ENCODE measurements around the gene CDIPT.

Gene CDIPT

GRCh38 chr16:29813644-29814562 lies 49.1 kb downstream of the CDIPT start:
- Histone ChIP-seq H3K36me3 (ENCODE audit: control insufficient read depth, insufficient read depth, low read length, severe bottlenecking) (peaks cover 15% of the 10 kb centered on the region), H3K27me3 (replicated peaks; ENCODE audit: control insufficient read depth, insufficient read depth, low read length) (no peaks in the 10 kb centered on the region), H3K9ac (ENCODE audit: low read length) (no peak overlapping the region), H3K9me3 (ENCODE audit: control insufficient read depth, low read length) (no peaks in the 10 kb centered on the region), H3K4me1 (ENCODE audit: control insufficient read depth, insufficient read depth, low read length) (peaks cover 25% of the 10 kb centered on the region), H3K4me3 (ENCODE audit: low read length) (no peak overlapping the region)
- no peak for DNase-seq (ENCODE audit: low read depth)

- H3K4me1 ChIP-seq (ENCODE audit: control insufficient read depth, insufficient read depth, low read length), result peaks cover 32% of the 10 kb centered on the region
Measured at GRCh38 chr16:29812754-29813643, 50.0 kb downstream of the CDIPT start.

GRCh38 chr16:29811896-29812665 lies 50.9 kb downstream of the CDIPT start, which contains the start of gene PRRT2:
Gene PRRT2, plus strand, starts transcription at chr16:29812193. Its CDS starts 862 bp downstream, at chr16:29813055.
- H3K4me3 ChIP-seq (ENCODE audit: low read length), result peak within 1 kb of the TSS; percentile 82
- peak; percentile 81 for DNase-seq (ENCODE audit: low read depth)
- peaks cover 31% of the 10 kb centered on the region for H3K4me1 ChIP-seq (ENCODE audit: control insufficient read depth, insufficient read depth, low read length)
- peaks cover 15% of the 10 kb centered on the region for H3K36me3 ChIP-seq (ENCODE audit: control insufficient read depth, insufficient read depth, low read length, severe bottlenecking)
- H3K9me3 ChIP-seq (ENCODE audit: control insufficient read depth, low read length), result no peaks in the 10 kb centered on the region
- H3K9ac ChIP-seq (ENCODE audit: low read length), result peak within 1 kb of the TSS; percentile 88
- H3K27me3 ChIP-seq (replicated peaks; ENCODE audit: control insufficient read depth, insufficient read depth, low read length), result no peaks in the 10 kb centered on the region

More at GRCh38 chr16:29812754-29813643, 50.0 kb downstream of the CDIPT start:
- Histone ChIP-seq H3K36me3 (ENCODE audit: control insufficient read depth, insufficient read depth, low read length, severe bottlenecking) (peaks cover 15% of the 10 kb centered on the region), H3K27me3 (replicated peaks; ENCODE audit: control insufficient read depth, insufficient read depth, low read length) (no peaks in the 10 kb centered on the region), H3K9ac (ENCODE audit: low read length) (peak overlapping the region; percentile 88), H3K4me3 (ENCODE audit: low read length) (peak overlapping the region; percentile 82), H3K9me3 (ENCODE audit: control insufficient read depth, low read length) (no peaks in the 10 kb centered on the region)
- no peak for DNase-seq (ENCODE audit: low read depth)

- H3K4me1 ChIP-seq (ENCODE audit: control insufficient read depth, insufficient read depth, low read length), result peaks cover 27% of the 10 kb centered on the region
- H3K9me3 ChIP-seq (ENCODE audit: control insufficient read depth, low read length), result no peaks in the 10 kb centered on the region
- no peaks in the 10 kb centered on the region for H3K27me3 ChIP-seq (replicated peaks; ENCODE audit: control insufficient read depth, insufficient read depth, low read length)
- DNase-seq (ENCODE audit: low read depth), result peak; percentile 98
- H3K9ac ChIP-seq (ENCODE audit: low read length), result peak overlapping the region; percentile 88
- peak overlapping the region; percentile 82 for H3K4me3 ChIP-seq (ENCODE audit: low read length)
- H3K36me3 ChIP-seq (ENCODE audit: control insufficient read depth, insufficient read depth, low read length, severe bottlenecking), result peaks cover 15% of the 10 kb centered on the region
Measured at GRCh38 chr16:29811170-29811895, 51.7 kb downstream of the CDIPT start.

GRCh38 chr16:29810699-29811169 lies 52.3 kb downstream of the CDIPT start:
- Histone ChIP-seq H3K4me3 (ENCODE audit: low read length) (peak overlapping the region; percentile 17), H3K4me1 (ENCODE audit: control insufficient read depth, insufficient read depth, low read length) (peaks cover 27% of the 10 kb centered on the region), H3K36me3 (ENCODE audit: control insufficient read depth, insufficient read depth, low read length, severe bottlenecking) (peaks cover 15% of the 10 kb centered on the region), H3K9me3 (ENCODE audit: control insufficient read depth, low read length) (no peaks in the 10 kb centered on the region), H3K27me3 (replicated peaks; ENCODE audit: control insufficient read depth, insufficient read depth, low read length) (no peaks in the 10 kb centered on the region), H3K9ac (ENCODE audit: low read length) (peak overlapping the region; percentile 59)
- DNase-seq (ENCODE audit: low read depth), result no peak

- peak overlapping the region; percentile 17 for H3K4me3 ChIP-seq (ENCODE audit: low read length)
- no peaks in the 10 kb centered on the region for H3K9me3 ChIP-seq (ENCODE audit: control insufficient read depth, low read length)
- no peak for DNase-seq (ENCODE audit: low read depth)
- peak overlapping the region; percentile 59 for H3K9ac ChIP-seq (ENCODE audit: low read length)
- peaks cover 24% of the 10 kb centered on the region for H3K4me1 ChIP-seq (ENCODE audit: control insufficient read depth, insufficient read depth, low read length)
- H3K36me3 ChIP-seq (ENCODE audit: control insufficient read depth, insufficient read depth, low read length, severe bottlenecking), result peaks cover 15% of the 10 kb centered on the region
- no peaks in the 10 kb centered on the region for H3K27me3 ChIP-seq (replicated peaks; ENCODE audit: control insufficient read depth, insufficient read depth, low read length)
Measured at GRCh38 chr16:29809850-29810698, 53.0 kb downstream of the CDIPT start.

- H3K9ac ChIP-seq (ENCODE audit: low read length), result peak overlapping the region; percentile 89
- DNase-seq (ENCODE audit: low read depth), result no peak
- no peaks in the 10 kb centered on the region for H3K27me3 ChIP-seq (replicated peaks; ENCODE audit: control insufficient read depth, insufficient read depth, low read length)
- peaks cover 29% of the 10 kb centered on the region for H3K4me1 ChIP-seq (ENCODE audit: control insufficient read depth, insufficient read depth, low read length)
- peak overlapping the region; percentile 85 for H3K4me3 ChIP-seq (ENCODE audit: low read length)
- H3K36me3 ChIP-seq (ENCODE audit: control insufficient read depth, insufficient read depth, low read length, severe bottlenecking), result peaks cover 15% of the 10 kb centered on the region
- no peaks in the 10 kb centered on the region for H3K9me3 ChIP-seq (ENCODE audit: control insufficient read depth, low read length)
Measured at GRCh38 chr16:29809031-29809747, 53.8 kb downstream of the CDIPT start.

Measured in adipocyte (in vitro differentiated cells).